ENCODE results near the gene COMMD3. TPM values are rescaled to one million over a fixed set of nuclear protein-coding genes. Genes with fewer than 3 reads are reported as not detected.

The COMMD3 gene
- total and polyA plus RNA-seq, 2 donors (not counting 3 experiments of a cell fraction or from before 2014, with no cell fraction given), result 22.5 to 48.9 TPM

- CTCF ChIA-PET, result interaction anchor here (1.2 kb wide), 1 partner anchor 11 kb away, joined by 3 read pairs; no protein-coding TSS in a partner anchor
- no peak overlapping the region for H2AFZ ChIP-seq (ENCODE audit: low read depth, low read length)
- POLR2A ChIA-PET, result no interaction called here
- no peaks in the 10 kb centered on the region for H3K9me1 ChIP-seq (replicated peaks; ENCODE audit: control insufficient read depth, extremely low read depth, insufficient read depth, low read length)
- H3K4me1 ChIP-seq (ENCODE audit: control insufficient read depth, extremely low read depth, insufficient read depth, low read length), result no peaks in the 10 kb centered on the region
- dilution Hi-C loops (cut with MboI; ENCODE audit: extremely low pct_ligation_motif_present, low sequenced_read_pairs) (no loop called here), intact Hi-C loops (cut with micrococcal nuclease) (no loop called here)
- no peaks in the 10 kb centered on the region for H4K20me1 ChIP-seq (replicated peaks; ENCODE audit: control insufficient read depth, extremely low read depth, insufficient read depth, low read length)
- H3K79me2 ChIP-seq (ENCODE audit: control insufficient read depth, insufficient read depth, low read length), result no peaks in the 10 kb centered on the region
- DNase-seq (ENCODE audit: low read depth, low spot score), result no peak
- FAIRE-seq, result no peak
- no peak overlapping the region for H3K9ac ChIP-seq (replicated peaks; ENCODE audit: extremely low read depth, insufficient read depth, low read length)
- H3K4me2 ChIP-seq (ENCODE audit: insufficient read depth, low read length), result no peak overlapping the region
- no peak for TF ChIP-seq EZH2 (IDR thresholded peaks at IDR 0.05; ENCODE audit: borderline replicate concordance, low read depth, low read length, severe bottlenecking)
- TF ChIP-seq POLR2AphosphoS5 (IDR thresholded peaks at IDR 0.05; ENCODE audit: insufficient read depth, low read depth, low read length), result no peak
- TF ChIP-seq, protein P1, sequence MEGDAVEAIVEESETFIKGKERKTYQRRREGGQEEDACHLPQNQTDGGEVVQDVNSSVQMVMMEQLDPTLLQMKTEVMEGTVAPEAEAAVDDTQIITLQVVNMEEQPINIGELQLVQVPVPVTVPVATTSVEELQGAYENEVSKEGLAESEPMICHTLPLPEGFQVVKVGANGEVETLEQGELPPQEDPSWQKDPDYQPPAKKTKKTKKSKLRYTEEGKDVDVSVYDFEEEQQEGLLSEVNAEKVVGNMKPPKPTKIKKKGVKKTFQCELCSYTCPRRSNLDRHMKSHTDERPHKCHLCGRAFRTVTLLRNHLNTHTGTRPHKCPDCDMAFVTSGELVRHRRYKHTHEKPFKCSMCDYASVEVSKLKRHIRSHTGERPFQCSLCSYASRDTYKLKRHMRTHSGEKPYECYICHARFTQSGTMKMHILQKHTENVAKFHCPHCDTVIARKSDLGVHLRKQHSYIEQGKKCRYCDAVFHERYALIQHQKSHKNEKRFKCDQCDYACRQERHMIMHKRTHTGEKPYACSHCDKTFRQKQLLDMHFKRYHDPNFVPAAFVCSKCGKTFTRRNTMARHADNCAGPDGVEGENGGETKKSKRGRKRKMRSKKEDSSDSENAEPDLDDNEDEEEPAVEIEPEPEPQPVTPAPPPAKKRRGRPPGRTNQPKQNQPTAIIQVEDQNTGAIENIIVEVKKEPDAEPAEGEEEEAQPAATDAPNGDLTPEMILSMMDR (IDR thresholded peaks at IDR 0.05; ENCODE audit: extremely low read depth in 1 of 2, insufficient read depth in 1 of 2, low read depth in 1 of 2, low read length in 2 of 2), result no peak
- TF ChIP-seq FOS (IDR thresholded peaks at IDR 0.05; ENCODE audit: borderline replicate concordance, insufficient read depth, low read length), result no peak
- TF ChIP-seq MYC (IDR thresholded peaks at IDR 0.05; ENCODE audit: low read depth, low read length), result no peak
- TF ChIP-seq JUN (IDR thresholded peaks at IDR 0.05; ENCODE audit: borderline replicate concordance, insufficient read depth, insufficient read length, low read depth), result no peak
- TF ChIP-seq GATA2 (IDR thresholded peaks at IDR 0.05; ENCODE audit: insufficient read depth, insufficient read length, low read depth, low read length), result no peak
- no peak for TF ChIP-seq POLR2A (IDR thresholded peaks at IDR 0.05; ENCODE audit: low read depth, low read length)
- TF ChIP-seq, protein P2, sequence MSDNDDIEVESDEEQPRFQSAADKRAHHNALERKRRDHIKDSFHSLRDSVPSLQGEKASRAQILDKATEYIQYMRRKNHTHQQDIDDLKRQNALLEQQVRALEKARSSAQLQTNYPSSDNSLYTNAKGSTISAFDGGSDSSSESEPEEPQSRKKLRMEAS (IDR thresholded peaks at IDR 0.05; ENCODE audit: insufficient read depth, insufficient read length), result no peak
- BruUV-seq (replicated peaks), result no TSS peak
- no peaks in the 10 kb centered on the region for H3K36me3 ChIP-seq (ENCODE audit: control insufficient read depth in 2 of 2, extremely low read depth in 1 of 2, insufficient read depth in 2 of 2, low read length in 2 of 2)
- H3K27me3 ChIP-seq (ENCODE audit: control insufficient read depth in 2 of 2, insufficient read depth in 2 of 2, low read length in 2 of 2), result peaks cover 0 to 2% of the 10 kb centered on the region in 2 experiments
- H3K9me3 ChIP-seq (replicated peaks; ENCODE audit: control insufficient read depth, insufficient read depth, low read length), result no peaks in the 10 kb centered on the region
- no peak overlapping the region for H3K27ac ChIP-seq (ENCODE audit: insufficient read depth, low read depth, low read length)
- no peak overlapping the region for H3K4me3 ChIP-seq (replicated peaks in 1 of 3; ENCODE audit: insufficient read depth in 1 of 3, low read depth in 1 of 3, low read length in 3 of 3)
These were observed 44.4 kb upstream of the COMMD3 start for GRCh38 chr10:22271786-22272185.

Measured in endothelial cell of umbilical vein (primary cell).